ENCODE measurements around the gene CFTR.

- TF ChIP-seq CTCF (conservative IDR thresholded peaks at IDR 0.05; ENCODE audit: low read length) (no peak), EZH2phosphoT487 (IDR thresholded peaks at IDR 0.05; ENCODE audit: borderline replicate concordance) (no peak)
Observed at GRCh38 chr7:117603627-117604026, 123.8 kb downstream of the CFTR start.
